NT2/D1 (cell line): ENCODE results near the gene TRAPPC6A.

Experiments used
- SUZ12 ChIP-seq: IDR thresholded peaks from 2 replicates; pipeline ENCODE4 v1.6.1; 2011; ENCODE audit not compliant: insufficient read length, insufficient read depth; ENCODE audit errors: extremely low read depth
- YY1 ChIP-seq: IDR thresholded peaks from 2 replicates; pipeline ENCODE4 v1.6.1; 2011; ENCODE audit not compliant: insufficient read length, insufficient read depth
- ZNF274 ChIP-seq: IDR thresholded peaks from 2 replicates; pipeline ENCODE4 v1.6.1; 2011; ENCODE audit warnings: mild to moderate bottlenecking, low read depth, low read length

DNA sequence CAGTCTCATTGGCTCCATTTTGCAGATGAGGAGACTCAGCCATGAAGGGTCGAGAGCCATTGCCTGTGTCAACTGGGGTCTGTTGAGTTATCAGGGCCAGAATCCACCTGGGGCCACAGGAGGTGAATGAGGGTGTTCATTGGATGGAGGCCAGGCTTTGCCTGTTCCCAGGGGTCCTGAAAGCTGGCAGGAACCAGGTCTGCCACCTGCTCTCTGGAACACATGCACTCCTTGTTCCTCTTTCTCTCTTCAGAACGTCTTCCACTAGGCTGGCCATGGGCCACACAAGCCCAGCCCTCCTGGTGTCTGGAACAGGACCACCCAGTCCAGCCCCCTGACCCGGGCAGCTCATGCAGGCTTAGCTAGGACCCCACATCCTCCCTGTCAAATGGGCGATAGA, 63.9 kb downstream of the TRAPPC6A start:
- TF ChIP-seq YY1: no peak
- TF ChIP-seq ZNF274: no peak
- no peak for TF ChIP-seq SUZ12
